ENCODE data around the gene NRP1.

NRP1 gene

DNA sequence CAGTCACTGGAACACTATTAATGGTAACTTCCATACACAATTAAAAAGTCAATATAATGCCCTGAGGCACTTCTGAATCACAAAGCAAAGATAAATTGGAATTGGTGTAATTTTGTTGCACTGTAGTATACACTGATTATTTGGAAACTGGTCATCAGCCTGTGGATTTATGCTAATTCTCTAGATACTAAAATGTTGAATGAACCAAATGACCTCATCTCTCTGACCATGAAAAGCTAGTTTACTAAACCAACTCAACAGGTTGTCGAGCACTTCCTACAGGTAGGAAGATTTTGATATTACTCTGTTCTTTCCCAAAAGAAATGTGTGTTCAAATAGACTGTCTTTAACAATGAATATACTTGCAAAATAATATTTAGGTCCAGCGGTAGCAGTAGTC is 5.3 kb downstream of the NRP1 start:
- TF ChIP-seq, protein P1, sequence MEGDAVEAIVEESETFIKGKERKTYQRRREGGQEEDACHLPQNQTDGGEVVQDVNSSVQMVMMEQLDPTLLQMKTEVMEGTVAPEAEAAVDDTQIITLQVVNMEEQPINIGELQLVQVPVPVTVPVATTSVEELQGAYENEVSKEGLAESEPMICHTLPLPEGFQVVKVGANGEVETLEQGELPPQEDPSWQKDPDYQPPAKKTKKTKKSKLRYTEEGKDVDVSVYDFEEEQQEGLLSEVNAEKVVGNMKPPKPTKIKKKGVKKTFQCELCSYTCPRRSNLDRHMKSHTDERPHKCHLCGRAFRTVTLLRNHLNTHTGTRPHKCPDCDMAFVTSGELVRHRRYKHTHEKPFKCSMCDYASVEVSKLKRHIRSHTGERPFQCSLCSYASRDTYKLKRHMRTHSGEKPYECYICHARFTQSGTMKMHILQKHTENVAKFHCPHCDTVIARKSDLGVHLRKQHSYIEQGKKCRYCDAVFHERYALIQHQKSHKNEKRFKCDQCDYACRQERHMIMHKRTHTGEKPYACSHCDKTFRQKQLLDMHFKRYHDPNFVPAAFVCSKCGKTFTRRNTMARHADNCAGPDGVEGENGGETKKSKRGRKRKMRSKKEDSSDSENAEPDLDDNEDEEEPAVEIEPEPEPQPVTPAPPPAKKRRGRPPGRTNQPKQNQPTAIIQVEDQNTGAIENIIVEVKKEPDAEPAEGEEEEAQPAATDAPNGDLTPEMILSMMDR (IDR thresholded peaks at IDR 0.05; ENCODE audit: borderline replicate concordance, control extremely low read depth, extremely low read depth, insufficient read depth, missing control alignments): no peak
- in situ Hi-C loops (cut with MboI; ENCODE audit: low sequenced_read_pairs, unreplicated experiment): loop anchor here (10.0 kb wide), 1 partner anchor 1306 kb away; no protein-coding TSS in a partner anchor
- DNase-seq (ENCODE audit: low spot score): no peak

DNA sequence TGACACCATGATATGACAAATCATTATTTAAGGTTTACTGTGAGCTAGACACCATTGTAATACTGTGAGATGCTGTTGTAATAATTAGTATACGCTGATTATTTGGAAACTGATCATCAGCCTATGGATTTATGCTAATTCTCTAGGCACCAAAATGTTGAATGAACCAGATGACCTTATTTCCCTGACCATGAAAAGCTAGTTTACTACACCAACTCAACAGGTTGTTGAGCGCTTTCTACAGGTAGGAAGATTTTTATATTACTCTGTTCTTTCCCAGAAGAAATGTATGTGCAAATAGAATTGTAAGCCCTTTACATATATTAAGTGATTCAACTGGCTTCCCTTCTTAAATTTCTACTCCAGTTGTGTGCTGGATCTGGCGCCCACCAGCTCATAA is 6.2 kb downstream of the NRP1 start:
- TF ChIP-seq, protein P1 (IDR thresholded peaks at IDR 0.05; ENCODE audit: borderline replicate concordance, control extremely low read depth, extremely low read depth, insufficient read depth, missing control alignments): no peak
- in situ Hi-C loops (cut with MboI; ENCODE audit: low sequenced_read_pairs, unreplicated experiment): loop anchor here (10.0 kb wide), 1 partner anchor 1307 kb away; no protein-coding TSS in a partner anchor
- no peak for DNase-seq (ENCODE audit: low spot score)

DNA sequence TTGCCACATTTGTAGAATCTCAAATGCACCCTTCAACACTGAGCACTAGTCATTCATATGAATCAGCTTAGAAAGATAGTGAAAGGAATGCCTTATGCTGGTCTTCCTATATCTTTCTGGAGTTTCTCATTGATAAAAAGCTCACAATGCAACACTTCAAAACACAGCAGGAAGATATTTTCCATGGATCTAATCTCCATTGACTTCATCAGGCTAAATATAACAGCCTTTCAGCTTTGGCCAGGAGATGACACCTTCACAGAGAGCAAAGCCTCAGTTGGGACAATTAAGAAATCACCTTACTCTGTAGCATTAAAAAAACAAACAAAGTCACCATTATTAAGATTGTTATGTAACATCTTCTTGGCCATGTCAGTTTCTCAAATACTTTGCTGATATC is 6.7 kb downstream of the NRP1 start:
- in situ Hi-C loops (cut with MboI; ENCODE audit: low sequenced_read_pairs, unreplicated experiment): loop anchor here (10.0 kb wide), 1 partner anchor 1307 kb away; no protein-coding TSS in a partner anchor

DNA sequence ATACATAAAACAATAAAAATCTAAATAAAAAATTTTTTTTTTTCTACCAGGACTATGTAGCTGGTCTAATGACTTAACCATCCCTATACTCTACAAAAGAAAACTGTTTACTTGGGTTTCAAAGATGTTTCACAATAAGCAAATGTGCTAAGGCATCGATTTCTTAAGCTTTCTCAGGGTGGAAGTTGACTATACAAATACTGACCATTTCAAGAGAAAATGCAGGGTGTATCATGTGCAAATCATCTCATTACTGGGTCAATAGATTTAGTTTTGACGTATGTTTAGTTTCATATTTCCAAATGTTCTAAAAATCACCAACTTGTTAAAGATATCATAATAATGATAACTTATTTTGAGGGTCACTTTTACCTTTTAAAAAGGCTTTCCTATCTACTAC is 7.5 kb downstream of the NRP1 start:
- no peak for DNase-seq (ENCODE audit: low spot score)
- TF ChIP-seq, protein P1 (IDR thresholded peaks at IDR 0.05; ENCODE audit: borderline replicate concordance, control extremely low read depth, extremely low read depth, insufficient read depth, missing control alignments): no peak
- in situ Hi-C loops (cut with MboI; ENCODE audit: low sequenced_read_pairs, unreplicated experiment): loop anchor here (10.0 kb wide), 1 partner anchor 1308 kb away; no protein-coding TSS in a partner anchor

More for the DNA sequence above, 6.7 kb downstream of the NRP1 start:
- TF ChIP-seq, protein P1 (IDR thresholded peaks at IDR 0.05; ENCODE audit: borderline replicate concordance, control extremely low read depth, extremely low read depth, insufficient read depth, missing control alignments): no peak
- no peak for DNase-seq (ENCODE audit: low spot score)

DNA sequence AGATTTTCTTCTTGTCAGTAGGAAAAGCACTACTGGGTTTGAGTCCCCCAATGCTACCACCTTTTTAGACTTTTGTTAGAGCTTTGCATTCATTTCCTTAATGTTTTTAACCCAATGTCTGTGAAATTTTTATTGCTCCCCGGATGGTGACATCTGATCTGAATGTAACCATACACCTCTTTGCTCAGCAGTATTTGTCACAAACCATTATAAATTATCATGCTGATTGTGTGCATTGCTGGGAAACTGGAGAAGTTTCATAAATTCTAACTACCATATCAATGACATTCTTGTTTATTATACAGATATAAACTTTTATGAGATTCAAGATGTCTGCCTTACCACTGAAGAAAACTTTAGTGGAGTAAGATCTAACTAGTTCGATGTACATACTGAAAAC is 8.5 kb downstream of the NRP1 start:
- in situ Hi-C loops (cut with MboI; ENCODE audit: low sequenced_read_pairs, unreplicated experiment): loop anchor here (10.0 kb wide), 1 partner anchor 1309 kb away; no protein-coding TSS in a partner anchor
- TF ChIP-seq, protein P1 (IDR thresholded peaks at IDR 0.05; ENCODE audit: borderline replicate concordance, control extremely low read depth, extremely low read depth, insufficient read depth, missing control alignments): no peak
- DNase-seq (ENCODE audit: low spot score): no peak

DNA sequence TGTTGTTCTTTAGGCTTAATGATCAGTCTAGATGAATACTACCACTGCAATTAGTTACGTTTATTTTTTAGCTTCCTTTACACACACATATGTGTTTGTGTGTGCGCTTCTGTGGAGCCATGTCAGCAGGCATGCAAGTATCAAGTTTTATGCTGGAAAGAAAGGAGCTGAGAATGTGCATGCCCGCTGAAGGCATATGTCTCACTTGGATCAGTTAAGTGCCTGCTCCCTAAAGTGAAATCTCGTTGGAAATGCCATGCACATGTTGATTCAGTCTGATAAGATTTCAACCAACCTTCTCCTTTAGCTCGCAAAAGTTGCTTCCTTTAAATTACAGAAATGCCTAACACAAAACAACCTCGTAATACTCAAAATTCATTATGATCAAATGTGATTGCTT is 10.7 kb downstream of the NRP1 start:
- in situ Hi-C loops (cut with MboI; ENCODE audit: low sequenced_read_pairs, unreplicated experiment): loop anchor here (10.0 kb wide), 1 partner anchor 1311 kb away; no protein-coding TSS in a partner anchor
- TF ChIP-seq, protein P1 (IDR thresholded peaks at IDR 0.05; ENCODE audit: borderline replicate concordance, control extremely low read depth, extremely low read depth, insufficient read depth, missing control alignments): no peak
- DNase-seq (ENCODE audit: low spot score): no peak

All from GM13976 (cell line).